NB4 (cell line): ENCODE data around the gene ARFGEF3.

Experiments used
- DNase-seq: peaks from one replicate; pipeline ENCODE4 v3.0.0; 2010; ENCODE audit warnings: low read depth
- H3K4me3 ChIP-seq: one replicate; pipeline ENCODE4 v1.5.1; 2011; ENCODE audit warnings: mild to moderate bottlenecking, low read depth, low read length, moderate library complexity
- CTCF ChIP-seq: IDR thresholded peaks from one replicate; pipeline ENCODE4 v1.5.1; 2012; ENCODE audit warnings: low read depth, low read length
- MAX ChIP-seq: IDR thresholded peaks from 2 replicates; pipeline ENCODE4 v1.6.1; 2011; ENCODE audit warnings: low read depth, low read length
- MYC ChIP-seq: IDR thresholded peaks from 2 replicates; pipeline ENCODE4 v1.6.1; 2011; ENCODE audit warnings: low read depth, low read length
- POLR2A ChIP-seq: IDR thresholded peaks from 2 replicates; pipeline ENCODE4 v1.6.1; 2011; ENCODE audit warnings: mild to moderate bottlenecking; ENCODE audit not compliant: insufficient read length; ENCODE audit errors: extremely low read depth

The ARFGEF3 gene

GRCh38 chr6:138183790-138184134, 22.0 kb downstream of the ARFGEF3 start:
- no peak overlapping the region for H3K4me3 ChIP-seq
- no peak for DNase-seq
- no peak for TF ChIP-seq POLR2A
- no peak for TF ChIP-seq MYC
- no peak for TF ChIP-seq MAX
- TF ChIP-seq CTCF = no peak

- no peak for TF ChIP-seq CTCF
- DNase-seq = no peak
- no peak overlapping the region for H3K4me3 ChIP-seq
Measured at GRCh38 chr6:138184230-138184629, 22.5 kb downstream of the ARFGEF3 start.

- TF ChIP-seq CTCF = no peak
- TF ChIP-seq MYC = no peak
- TF ChIP-seq MAX = no peak
- TF ChIP-seq POLR2A = no peak
- no peak for DNase-seq
- no peak overlapping the region for H3K4me3 ChIP-seq
Measured at GRCh38 chr6:138187156-138187555, 25.4 kb downstream of the ARFGEF3 start.

GRCh38 chr6:138188278-138188941, 26.7 kb downstream of the ARFGEF3 start:
- no peak for DNase-seq
- no peak overlapping the region for H3K4me3 ChIP-seq
- TF ChIP-seq CTCF (no peak), MAX (no peak), POLR2A (no peak), MYC (no peak)

- TF ChIP-seq CTCF = no peak
- no peak for TF ChIP-seq POLR2A
- TF ChIP-seq MYC = no peak
- TF ChIP-seq MAX = no peak
- no peak overlapping the region for H3K4me3 ChIP-seq
- no peak for DNase-seq
Measured at GRCh38 chr6:138194287-138194686, 32.5 kb downstream of the ARFGEF3 start.
